SU-DHL-6 (cell line): ENCODE results near the gene BASP1.
A peak's percentile ranks its signal among the peaks of the same experiment; 100 is the strongest.

ENCODE experiments used
- H2AFZ ChIP-seq: fragments of 200-600 bp; sonication (generic); 2 replicates; pipeline ENCODE4 v1.6.1; 2014; ENCODE audit warnings: low read depth, mild to moderate bottlenecking, moderate library complexity, mixed read lengths, antibody characterized with exemption, low read length; ENCODE audit not compliant: severe bottlenecking
- H3F3A ChIP-seq: fragments of 200-600 bp; shearing (Covaris generic); 2 replicates; pipeline ENCODE4 v1.6.0; 2016; ENCODE audit warnings: antibody characterized with exemption, mild to moderate bottlenecking; ENCODE audit not compliant: insufficient read depth
- H3K27ac ChIP-seq: fragments of 200-600 bp; sonication (generic); 2 replicates; pipeline ENCODE4 v1.5.1; 2016; ENCODE audit warnings: low read depth, mild to moderate bottlenecking, low read length, moderate library complexity, mixed read lengths
- H3K27me3 ChIP-seq: fragments of 200-600 bp; sonication (generic), shearing (Covaris generic); 2 replicates; pipeline ENCODE4 v1.6.0; 2014; ENCODE audit warnings: mild to moderate bottlenecking, low read length
- H3K36me3 ChIP-seq: fragments of 200-600 bp; sonication (generic); 2 replicates; pipeline ENCODE4 v1.6.1; 2014; ENCODE audit warnings: mild to moderate bottlenecking, low read length, mixed read lengths
- H3K4me2 ChIP-seq: fragments of 300-600, 200-600 bp; shearing (Covaris generic), sonication (generic); 2 replicates; pipeline ENCODE4 v1.6.0; 2014; ENCODE audit warnings: low read length, low read depth, mild to moderate bottlenecking; ENCODE audit not compliant: poor library complexity, severe bottlenecking
- H3K4me3 ChIP-seq: fragments of 200-600 bp; sonication (generic); 2 replicates; pipeline ENCODE4 v1.5.1; 2014; ENCODE audit warnings: antibody characterized with exemption, low read length, mild to moderate bottlenecking, mixed read lengths; ENCODE audit not compliant: insufficient read depth, poor library complexity, severe bottlenecking
- H3K79me2 ChIP-seq: fragments of 200-600 bp; sonication (generic); 2 replicates; pipeline ENCODE4 v1.6.1; 2014; ENCODE audit warnings: mild to moderate bottlenecking, low read length, moderate library complexity; ENCODE audit not compliant: insufficient read depth
- H3K9ac ChIP-seq: fragments of 200-600 bp; sonication (generic); 2 replicates; pipeline ENCODE4 v1.7.0; 2014; ENCODE audit warnings: mild to moderate bottlenecking, low read length
- H3K9me2 ChIP-seq: fragments of 200-600 bp; sonication (generic); replicated peaks from 2 replicates; pipeline ENCODE4 v1.6.1; 2014; ENCODE audit warnings: low read length; ENCODE audit not compliant: insufficient read depth
- H3K9me3 ChIP-seq: fragments of 200-600 bp; sonication (generic); 2 replicates; pipeline ENCODE4 v1.6.1; 2014; ENCODE audit warnings: low read length, mixed read lengths; ENCODE audit not compliant: insufficient read depth
- H4K20me1 ChIP-seq: fragments of 200-600 bp; sonication (generic); 2 replicates; pipeline ENCODE4 v1.6.1; 2014; ENCODE audit warnings: low read depth, mild to moderate bottlenecking, antibody characterized with exemption, low read length, moderate library complexity, mixed read lengths
- CTCF ChIP-seq: fragments of 200-600 bp; sonication (generic); IDR thresholded peaks from one replicate; pipeline ENCODE4 v1.5.1; 2017; ENCODE audit warnings: antibody characterized with exemption, mild to moderate bottlenecking, low read length, moderate library complexity; ENCODE audit not compliant: insufficient read depth, poor library complexity, severe bottlenecking
- EZH2phosphoT487 ChIP-seq: fragments of 200-600 bp; sonication (generic), shearing (Covaris generic); conservative IDR thresholded peaks from 2 replicates; pipeline ENCODE4 v1.6.1; 2018; ENCODE audit warnings: mild to moderate bottlenecking, antibody characterized with exemption, low read length, moderate library complexity, mixed read lengths

The BASP1 gene

DNA sequence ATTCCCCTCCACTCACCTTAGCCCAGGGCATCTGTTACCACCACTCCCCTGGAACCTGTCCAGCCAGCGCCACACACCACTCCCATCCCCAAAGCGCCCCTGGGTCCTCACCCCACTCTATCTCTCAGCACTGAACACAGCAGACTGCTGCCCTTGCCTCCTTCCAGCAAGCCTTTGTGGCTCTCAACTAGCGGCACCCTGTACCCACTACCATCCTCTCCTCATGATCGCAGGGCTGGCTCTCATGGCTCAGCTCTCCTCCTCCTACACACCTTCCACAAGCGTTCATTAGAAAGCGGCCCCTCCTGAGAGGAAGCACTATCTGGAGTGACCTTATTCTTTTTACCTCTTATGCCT, 13.3 kb upstream of the BASP1 start:
- no peak overlapping the region for H3K27ac ChIP-seq

GRCh38 chr5:17206021-17206420, 11.4 kb upstream of the BASP1 start:
- Histone ChIP-seq H3F3A (no peaks in the 10 kb centered on the region), H3K27ac (no peak overlapping the region), H3K36me3 (no peaks in the 10 kb centered on the region), H4K20me1 (no peaks in the 10 kb centered on the region), H3K9me2 (no peaks in the 10 kb centered on the region), H2AFZ (no peak overlapping the region), H3K4me2 (no peak overlapping the region), H3K27me3 (no peaks in the 10 kb centered on the region), H3K79me2 (no peaks in the 10 kb centered on the region; the same call in 1 of the 2 replicates), H3K9ac (no peak overlapping the region), H3K9me3 (no peaks in the 10 kb centered on the region), H3K4me3 (no peak overlapping the region)
- no peak for TF ChIP-seq EZH2phosphoT487
- TF ChIP-seq CTCF = no peak

More for the DNA sequence above, 13.3 kb upstream of the BASP1 start:
- H3K27me3 ChIP-seq = no peaks in the 10 kb centered on the region
- H4K20me1 ChIP-seq = no peaks in the 10 kb centered on the region
- no peak for TF ChIP-seq EZH2phosphoT487
- TF ChIP-seq CTCF = no peak
- H2AFZ ChIP-seq = no peak overlapping the region
- H3F3A ChIP-seq = no peaks in the 10 kb centered on the region
- H3K9me3 ChIP-seq = no peaks in the 10 kb centered on the region
- H3K4me2 ChIP-seq = no peak overlapping the region
- no peak overlapping the region for H3K4me3 ChIP-seq
- H3K9ac ChIP-seq = no peak overlapping the region
- no peaks in the 10 kb centered on the region for H3K36me3 ChIP-seq
- no peaks in the 10 kb centered on the region for H3K9me2 ChIP-seq
- no peaks in the 10 kb centered on the region for H3K79me2 ChIP-seq

DNA sequence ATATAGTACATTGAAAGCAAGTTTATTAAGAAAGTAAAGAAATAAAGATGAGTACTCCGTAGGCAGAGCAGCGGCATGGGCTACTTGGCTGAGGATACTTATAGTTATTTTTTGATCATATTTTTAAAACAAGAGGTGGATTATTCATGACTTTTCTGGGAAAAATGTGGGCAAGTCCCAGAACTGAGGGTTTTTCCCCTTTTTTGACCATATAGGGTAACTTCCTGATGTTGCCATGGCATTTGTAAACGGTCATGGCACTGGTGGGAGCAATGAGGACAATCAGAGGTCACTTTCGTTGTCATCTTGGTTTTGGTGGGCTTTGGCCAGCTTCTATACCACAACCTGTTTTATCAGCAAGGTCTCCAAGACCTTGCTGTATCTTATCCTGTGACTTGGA, 5.2 kb upstream of the BASP1 start:
- no peaks in the 10 kb centered on the region for H3K9me3 ChIP-seq
- peak overlapping the region; percentile 9 for H3K4me2 ChIP-seq

GRCh38 chr5:17212996-17213395, 4.4 kb upstream of the BASP1 start:
- peak overlapping the region; percentile 72 for H3K4me3 ChIP-seq
- no peaks in the 10 kb centered on the region for H3K9me3 ChIP-seq
- 0 out of 2 replicates have a peak overlapping the region, but pooled peaks have one; percentile 82 for H3K9ac ChIP-seq
- peaks cover 9% of the 10 kb centered on the region; the same call in 1 of the 2 replicates for H3F3A ChIP-seq
- H3K27ac ChIP-seq = peak overlapping the region; percentile 96; the same call in 1 of the 2 replicates
- H3K27me3 ChIP-seq = no peaks in the 10 kb centered on the region
- H3K36me3 ChIP-seq = no peaks in the 10 kb centered on the region
- H3K79me2 ChIP-seq = peaks cover 47% of the 10 kb centered on the region
- no peaks in the 10 kb centered on the region for H4K20me1 ChIP-seq
- H3K4me2 ChIP-seq = peak overlapping the region; percentile 92
- H3K9me2 ChIP-seq = no peaks in the 10 kb centered on the region
- peak overlapping the region; percentile 3 for H2AFZ ChIP-seq
- TF ChIP-seq EZH2phosphoT487 (no peak), CTCF (no peak)

More for the DNA sequence above, 5.2 kb upstream of the BASP1 start:
- H4K20me1 ChIP-seq = no peaks in the 10 kb centered on the region
- H3K9me2 ChIP-seq = no peaks in the 10 kb centered on the region
- no peak overlapping the region for H3K27ac ChIP-seq
- no peak overlapping the region for H3K4me3 ChIP-seq
- no peak overlapping the region for H2AFZ ChIP-seq
- H3K36me3 ChIP-seq = no peaks in the 10 kb centered on the region
- H3K27me3 ChIP-seq = no peaks in the 10 kb centered on the region
- no peak for TF ChIP-seq EZH2phosphoT487
- peaks cover 9% of the 10 kb centered on the region; the same call in 1 of the 2 replicates for H3F3A ChIP-seq
- H3K79me2 ChIP-seq = peaks cover 41% of the 10 kb centered on the region
- H3K9ac ChIP-seq = no peak overlapping the region
